IMR-90 (cell line): ENCODE results near the gene SLCO6A1. TPM values are rescaled to one million over a fixed set of nuclear protein-coding genes. Genes with fewer than 3 reads are reported as not detected.

Source experiments
- ATAC-seq: fragments of 200-7000 bp; cut with Tn5 transposase; 2 replicates; pipeline ENCODE4 v1.9.1; 2020; ENCODE audit warnings: low read depth, mild to moderate bottlenecking, moderate library complexity
- BruUV-seq: library from RNA; stranded (reverse); fragments of 400-500 nt; replicated peaks from 2 replicates; lab custom pipeline; 2021; lab: Mats Ljungman, UMichigan
- CTCF ChIA-PET: fragments of 300-600 bp; formaldehyde crosslinking; extraction: SDS; loops from one replicate; lab custom pipeline; 2021; ENCODE audit warnings: antibody characterized with exemption; lab: Yijun Ruan, JAX
- POLR2A ChIA-PET: fragments of 300-600 bp; sonication (Branson Sonifier 250); formaldehyde crosslinking; loops from one replicate; lab custom pipeline; 2022; ENCODE audit warnings: antibody characterized with exemption; ENCODE audit not compliant: unreplicated experiment; lab: Charles Lee
- DNase-seq: peaks from one replicate; pipeline ENCODE4 v3.0.0; 2013
- H2AFZ ChIP-seq: replicated peaks from 2 replicates; pipeline ENCODE3; 2013; ENCODE audit warnings: low read length, mild to moderate bottlenecking; ENCODE audit not compliant: poor library complexity
- H2AK5ac ChIP-seq: 2 replicates; pipeline ENCODE4 v1.6.1; 2013; ENCODE audit warnings: low read depth, low read length, inconsistent platforms
- H2AK9ac ChIP-seq: replicated peaks from 2 replicates; pipeline ENCODE3; 2013; ENCODE audit warnings: mild to moderate bottlenecking, low read depth, low read length, moderate library complexity; ENCODE audit not compliant: poor library complexity
- H2BK120ac ChIP-seq: 2 replicates; pipeline ENCODE4 v1.6.1; 2013; ENCODE audit warnings: low read depth, low read length, inconsistent platforms
- H2BK15ac ChIP-seq: 3 replicates; pipeline ENCODE4 v1.6.1; 2013; ENCODE audit warnings: low read depth, low read length, inconsistent platforms
- H2BK20ac ChIP-seq: 2 replicates; pipeline ENCODE4 v1.6.1; 2013; ENCODE audit warnings: low read depth, mild to moderate bottlenecking, inconsistent platforms, low read length, moderate library complexity
- H2BK5ac ChIP-seq: 2 replicates; pipeline ENCODE4 v1.6.1; 2013; ENCODE audit warnings: mild to moderate bottlenecking, low read depth, low read length, inconsistent platforms; ENCODE audit not compliant: poor library complexity, severe bottlenecking
- H3K14ac ChIP-seq: replicated peaks from 2 replicates; pipeline ENCODE4 v1.6.1; 2013; ENCODE audit warnings: low read depth, low read length, inconsistent platforms
- H3K18ac ChIP-seq: 2 replicates; pipeline ENCODE4 v1.6.1; 2013; ENCODE audit warnings: low read depth, low read length, control low read depth
- H3K23ac ChIP-seq: 2 replicates; pipeline ENCODE4 v1.6.1; 2013; ENCODE audit warnings: low read depth, low read length, inconsistent platforms
- H3K27ac ChIP-seq: 2 replicates; pipeline ENCODE4 v1.5.1; 2013; ENCODE audit warnings: mild to moderate bottlenecking, control low read depth, low read length; ENCODE audit not compliant: insufficient read depth
- H3K27me3 ChIP-seq: 2 replicates; pipeline ENCODE4 v1.6.1; 2013; ENCODE audit warnings: low read length; ENCODE audit not compliant: control insufficient read depth, insufficient read depth
- H3K36me3 ChIP-seq: 2 replicates; pipeline ENCODE4 v1.6.1; 2013; ENCODE audit warnings: low read length, mixed read lengths; ENCODE audit not compliant: control insufficient read depth, insufficient read depth
- H3K4ac ChIP-seq: 2 replicates; pipeline ENCODE4 v1.6.1; 2013; ENCODE audit warnings: low read depth, low read length, inconsistent platforms
- H3K4me1 ChIP-seq: 2 replicates; pipeline ENCODE4 v1.6.1; 2013; ENCODE audit warnings: low read length, mixed read lengths; ENCODE audit not compliant: control insufficient read depth, insufficient read depth
- H3K4me2 ChIP-seq: 2 replicates; pipeline ENCODE4 v1.6.1; 2013; ENCODE audit warnings: low read depth, mild to moderate bottlenecking, control low read depth, low read length, moderate library complexity
- H3K4me3 ChIP-seq: 2 replicates; pipeline ENCODE4 v1.5.1; 2013; ENCODE audit warnings: low read depth, mild to moderate bottlenecking, control low read depth, low read length, moderate library complexity; ENCODE audit not compliant: insufficient read depth
- H3K56ac ChIP-seq: 2 replicates; pipeline ENCODE4 v1.6.1; 2013; ENCODE audit warnings: low read length, inconsistent platforms; ENCODE audit not compliant: insufficient read depth; ENCODE audit errors: extremely low read depth
- H3K79me1 ChIP-seq, 2 experiments: 2 replicates each; pipeline ENCODE4 v1.6.1; 2013; ENCODE audit warnings: low read length in 2 of 2, inconsistent platforms in 1 of 2, low read depth in 1 of 2
- H3K9ac ChIP-seq: 2 replicates; pipeline ENCODE4 v1.6.1; 2013; ENCODE audit warnings: low read depth, low read length, control low read depth
- H3K9me1 ChIP-seq: 2 replicates; pipeline ENCODE4 v1.6.1; 2013; ENCODE audit warnings: low read length, inconsistent platforms; ENCODE audit not compliant: insufficient read depth
- H3K9me3 ChIP-seq: 2 replicates; pipeline ENCODE4 v1.6.1; 2013; ENCODE audit warnings: low read length; ENCODE audit not compliant: control insufficient read depth, insufficient read depth
- H4K20me1 ChIP-seq: 2 replicates; pipeline ENCODE4 v1.6.1; 2013; ENCODE audit warnings: low read length, inconsistent platforms; ENCODE audit not compliant: insufficient read depth
- H4K5ac ChIP-seq: 2 replicates; pipeline ENCODE4 v1.6.1; 2013; ENCODE audit warnings: mild to moderate bottlenecking, low read depth, low read length, control low read depth
- H4K8ac ChIP-seq, 2 experiments: 2 replicates each; pipeline ENCODE4 v1.6.1; 2013; ENCODE audit warnings: low read depth in 2 of 2, low read length in 2 of 2, control low read depth in 1 of 2, inconsistent platforms in 1 of 2
- H4K91ac ChIP-seq: 2 replicates; pipeline ENCODE4 v1.6.1; 2013; ENCODE audit warnings: low read depth, low read length, inconsistent platforms; ENCODE audit not compliant: insufficient read depth
- BHLHE40 ChIP-seq: fragments of 150-350 bp; IDR thresholded peaks from 2 replicates; pipeline ENCODE4 v1.6.1; 2016; ENCODE audit warnings: mild to moderate bottlenecking, low read depth, low read length
- CEBPB ChIP-seq: IDR thresholded peaks from 2 replicates; pipeline ENCODE4 v1.6.1; 2012; ENCODE audit warnings: low read depth, low read length, improper control_type of control experiment
- FOS ChIP-seq: fragments of 150-350 bp; IDR thresholded peaks from 2 replicates; pipeline ENCODE4 v1.6.1; 2016; ENCODE audit warnings: low read depth, low read length
- MXI1 ChIP-seq: IDR thresholded peaks from 2 replicates; pipeline ENCODE4 v1.6.1; 2012; ENCODE audit warnings: low read depth, mild to moderate bottlenecking, low read length, moderate library complexity, borderline replicate concordance
- POLR2A ChIP-seq: IDR thresholded peaks from 2 replicates; pipeline ENCODE4 v1.6.1; 2012; ENCODE audit warnings: mild to moderate bottlenecking, low read depth, low read length
- WGBS, 2 experiments: methylation state at CpG; one replicate each; pipeline versions ENCODE4 v1.1.5 to v1.1.7; 2013; ENCODE audit warnings: missing lambda C conversion rate in 2 of 2; ENCODE audit not compliant: insufficient read length in 1 of 2; ENCODE audit errors: extremely low coverage in 2 of 2; 5-methylcytosine and 5-hydroxymethylcytosine counted together
- dilution Hi-C: fragments of 300-500 bp; cut with HindIII; formaldehyde crosslinking; loops from one replicate; pipeline ENCODE4 v1.14.3; 2018; ENCODE audit warnings: low sequenced_read_pairs; ENCODE audit not compliant: unreplicated experiment
- in situ Hi-C: fragments of 300-500 bp; cut with MboI; formaldehyde crosslinking; loops from 3 replicates; pipeline ENCODE4 v1.14.3; 2019; ENCODE audit warnings: low sequenced_read_pairs, inconsistent platforms, mixed read lengths
- intact Hi-C: fragments of 100-400 bp; cut with micrococcal nuclease; formaldehyde crosslinking; loops from 2 replicates; pipeline ENCODE4 v1.10.0; 2022
- polyA plus RNA-seq, 3 experiments: library from polyadenylated mRNA; depleted of rRNA; stranded (reverse); fragments of >200 nt; gene quantifications; 2 replicates each; pipeline ENCODE4 v1.2.3, GENCODE V29; 2012; ENCODE audit warnings: low replicate concordance in 1 of 3
- total RNA-seq: library from RNA; depleted of rRNA; stranded (reverse); fragments of >200 nt; gene quantifications from 2 replicates; pipeline ENCODE4 v1.2.3, GENCODE V29; 2012

Gene SLCO6A1
- total and polyA plus RNA-seq, 2 of the 4 experiments (the other 2 are of a cell fraction), result not detected

- in situ Hi-C loops, result no loop called here
- H2AK9ac ChIP-seq, result no peak overlapping the region
- H3K36me3 ChIP-seq, result no peaks in the 10 kb centered on the region
- no peak overlapping the region for H3K4me2 ChIP-seq
- no peak overlapping the region for H3K4ac ChIP-seq
- H3K9me1 ChIP-seq, result no peaks in the 10 kb centered on the region
- H4K20me1 ChIP-seq, result no peaks in the 10 kb centered on the region
- H3K27me3 ChIP-seq, result no peaks in the 10 kb centered on the region
- H4K91ac ChIP-seq, result no peak overlapping the region
- DNase-seq (no peak), ATAC-seq (no peak)
- TF ChIP-seq FOS (no peak), POLR2A (no peak), MXI1 (no peak), BHLHE40 (no peak), CEBPB (no peak)
- no peak overlapping the region for H2AFZ ChIP-seq
- H3K23ac ChIP-seq, result no peak overlapping the region
- H2BK20ac ChIP-seq, result no peak overlapping the region
- no peak overlapping the region for H2BK5ac ChIP-seq
- no peak overlapping the region for H2BK15ac ChIP-seq
- no peaks in the 10 kb centered on the region for H3K79me1 ChIP-seq
- H3K56ac ChIP-seq, result no peak overlapping the region
- ChIA-PET POLR2A (no interaction called here), CTCF (no interaction called here)
- no peak overlapping the region for H3K4me3 ChIP-seq
- intact Hi-C loops, result no loop called here
- H4K5ac ChIP-seq, result no peak overlapping the region
- dilution Hi-C loops, result no loop called here
- no peak overlapping the region for H2BK120ac ChIP-seq
- no peak overlapping the region for H3K18ac ChIP-seq
- BruUV-seq, result no TSS peak
- no peak overlapping the region for H3K9ac ChIP-seq
- WGBS, 2 experiments, result no CpG with 5 or more reads among the region's 1 CpG
- H3K4me1 ChIP-seq, result no peaks in the 10 kb centered on the region
- no peak overlapping the region for H4K8ac ChIP-seq
- no peak overlapping the region for H3K27ac ChIP-seq
- H3K9me3 ChIP-seq, result peaks cover 6% of the 10 kb centered on the region; the same call in 1 of the 2 replicates
- H3K14ac ChIP-seq, result no peak overlapping the region
- H2AK5ac ChIP-seq, result no peak overlapping the region
Observed at GRCh38 chr5:102418531-102418930, 80.3 kb downstream of the SLCO6A1 start.
